Mesenchymal stem cell (in vitro differentiated cells and primary cell): ENCODE data around the gene WFDC8.
A peak's percentile ranks its signal among the peaks of the same experiment; 100 is the strongest.

Experiments
- DNase-seq: peaks from one replicate; pipeline ENCODE4 v3.0.0-alpha.2; 2013
- H2AFZ ChIP-seq: one replicate; pipeline ENCODE4 v1.6.1; 2013; ENCODE audit warnings: low read depth, mild to moderate bottlenecking, control low read depth, inconsistent platforms, low read length, moderate library complexity
- H2AK5ac ChIP-seq: 2 replicates; pipeline ENCODE4 v1.6.1; 2013; ENCODE audit warnings: low read length, moderate library complexity, mild to moderate bottlenecking, inconsistent platforms; ENCODE audit not compliant: severe bottlenecking
- H2BK120ac ChIP-seq: one replicate; pipeline ENCODE4 v1.6.1; 2013; ENCODE audit warnings: low read depth, mild to moderate bottlenecking, inconsistent platforms, low read length, moderate library complexity
- H2BK12ac ChIP-seq, 2 experiments: one replicate each; pipeline ENCODE4 v1.6.1; 2013; ENCODE audit warnings: inconsistent platforms in 2 of 2, low read length in 2 of 2, mild to moderate bottlenecking in 2 of 2, moderate library complexity in 2 of 2, control low read depth in 1 of 2
- H2BK15ac ChIP-seq: one replicate; pipeline ENCODE4 v1.6.1; 2013; ENCODE audit warnings: mild to moderate bottlenecking, low read depth, inconsistent platforms; ENCODE audit not compliant: poor library complexity, severe bottlenecking
- H2BK5ac ChIP-seq: 2 replicates; pipeline ENCODE4 v1.6.1; 2013; ENCODE audit warnings: low read depth, mild to moderate bottlenecking, low read length, control low read depth, inconsistent platforms; ENCODE audit not compliant: poor library complexity, severe bottlenecking
- H3K14ac ChIP-seq, 2 experiments: one replicate each; pipeline ENCODE4 v1.6.1; 2013; ENCODE audit warnings: inconsistent platforms in 2 of 2, low read length in 2 of 2, control low read depth in 1 of 2, mild to moderate bottlenecking in 1 of 2, moderate library complexity in 1 of 2
- H3K18ac ChIP-seq, 2 experiments: one replicate each; pipeline ENCODE4 v1.6.1; 2013; ENCODE audit warnings: inconsistent platforms in 2 of 2, low read length in 2 of 2, control low read depth in 1 of 2, low read depth in 1 of 2, mild to moderate bottlenecking in 1 of 2
- H3K23ac ChIP-seq, 2 experiments: one replicate each; pipeline ENCODE4 v1.6.1; 2013; ENCODE audit warnings: inconsistent platforms in 2 of 2, low read length in 2 of 2, mild to moderate bottlenecking in 2 of 2, moderate library complexity in 2 of 2, control low read depth in 1 of 2
- H3K27ac ChIP-seq: 2 replicates; pipeline ENCODE4 v1.5.1; 2013; ENCODE audit warnings: mild to moderate bottlenecking, moderate library complexity, low read length, control low read depth, inconsistent platforms; ENCODE audit not compliant: poor library complexity, severe bottlenecking
- H3K27me3 ChIP-seq, 2 experiments: 2 replicates each; pipeline versions ENCODE4 v1.6.1 to v1.7.0; 2013; ENCODE audit warnings: low read length in 2 of 2, mild to moderate bottlenecking in 2 of 2, moderate library complexity in 2 of 2, control low read depth in 1 of 2, inconsistent platforms in 1 of 2; ENCODE audit not compliant: control insufficient read depth in 1 of 2, insufficient read depth in 1 of 2
- H3K36me3 ChIP-seq, 2 experiments: 2 replicates each; pipeline versions ENCODE4 v1.6.1 to v1.7.0; 2013; ENCODE audit warnings: low read length in 2 of 2, control low read depth in 1 of 2, inconsistent platforms in 1 of 2, low read depth in 1 of 2, mild to moderate bottlenecking in 1 of 2; ENCODE audit not compliant: insufficient read depth in 2 of 2, control insufficient read depth in 1 of 2
- H3K4ac ChIP-seq, 2 experiments: one replicate each; pipeline ENCODE4 v1.6.1; 2013; ENCODE audit warnings: inconsistent platforms in 2 of 2, low read length in 2 of 2, mild to moderate bottlenecking in 2 of 2, moderate library complexity in 2 of 2, control low read depth in 1 of 2, low read depth in 1 of 2
- H3K4me1 ChIP-seq: 2 replicates; pipeline ENCODE4 v1.6.1; 2013; ENCODE audit warnings: low read depth, low read length, control low read depth; ENCODE audit not compliant: control insufficient read depth, insufficient read depth
- H3K4me2 ChIP-seq: 2 replicates; pipeline ENCODE4 v1.6.1; 2013; ENCODE audit warnings: low read length, mild to moderate bottlenecking, inconsistent platforms; ENCODE audit not compliant: poor library complexity, severe bottlenecking
- H3K4me3 ChIP-seq, 2 experiments: 2 replicates each; pipeline versions ENCODE4 v1.5.1 to v1.7.0; 2013; ENCODE audit warnings: low read length in 2 of 2, mild to moderate bottlenecking in 2 of 2, control low read depth in 1 of 2, low read depth in 1 of 2; ENCODE audit not compliant: insufficient read depth in 1 of 2
- H3K79me1 ChIP-seq: replicated peaks from 2 replicates; pipeline ENCODE4 v1.6.1; 2013; ENCODE audit warnings: mild to moderate bottlenecking, control low read depth, low read length, inconsistent platforms; ENCODE audit not compliant: poor library complexity, severe bottlenecking
- H3K9ac ChIP-seq: 2 replicates; pipeline ENCODE4 v1.7.0; 2013; ENCODE audit warnings: mild to moderate bottlenecking, low read length, moderate library complexity
- H3K9me3 ChIP-seq: 2 replicates; pipeline ENCODE4 v1.7.0; 2013; ENCODE audit warnings: mild to moderate bottlenecking, low read length; ENCODE audit not compliant: control insufficient read depth
- H4K8ac ChIP-seq: one replicate; pipeline ENCODE4 v1.6.1; 2013; ENCODE audit warnings: inconsistent platforms, mild to moderate bottlenecking, low read length, moderate library complexity
- H4K91ac ChIP-seq: one replicate; pipeline ENCODE4 v1.6.1; 2013; ENCODE audit warnings: mild to moderate bottlenecking, low read length, inconsistent platforms
- WGBS: methylation state at CpG from one replicate; pipeline ENCODE4 v1.1.7; 2013; ENCODE audit warnings: mixed read lengths; 5-methylcytosine and 5-hydroxymethylcytosine counted together

WFDC8 gene

GRCh38 chr20:45548410-45548809 lies 30.7 kb downstream of the WFDC8 start:
- Histone ChIP-seq H3K14ac (no peak overlapping the region), H3K4me3 (no peak overlapping the region), H2BK5ac (no peak overlapping the region), H3K4ac (no peak overlapping the region), H2AFZ (no peak overlapping the region), H3K27me3 (peaks cover 16 to 19% of the 10 kb centered on the region in 2 experiments), H3K9me3 (no peaks in the 10 kb centered on the region), H3K23ac (no peak overlapping the region), H3K4me2 (no peak overlapping the region), H3K4me1 (no peaks in the 10 kb centered on the region), H2BK15ac (no peak overlapping the region), H2BK120ac (no peak overlapping the region), H2BK12ac (no peak overlapping the region), H3K18ac (no peak overlapping the region), H3K27ac (no peak overlapping the region), H3K79me1 (no peaks in the 10 kb centered on the region), H2AK5ac (no peak overlapping the region), H4K91ac (no peak overlapping the region), H4K8ac (no peak overlapping the region), H3K9ac (no peak overlapping the region), H3K36me3 (no peaks in the 10 kb centered on the region)
- WGBS: 91% methylated on average over 7 of the region's 7 CpGs
- DNase-seq: no peak

- H3K36me3 ChIP-seq: no peaks in the 10 kb centered on the region
- H3K9ac ChIP-seq: peak within 1 kb of the TSS; percentile 16
- no peak within 1 kb of the TSS for H3K14ac ChIP-seq
- no peak within 1 kb of the TSS for H2BK12ac ChIP-seq
- H3K27ac ChIP-seq: no peak within 1 kb of the TSS
- WGBS: 81% methylated on average over 6 of the region's 6 CpGs
- no peak within 1 kb of the TSS for H3K4me3 ChIP-seq
- H4K91ac ChIP-seq: no peak within 1 kb of the TSS
- no peak within 1 kb of the TSS for H2AFZ ChIP-seq
- no peaks in the 10 kb centered on the region for H3K79me1 ChIP-seq
- no peak within 1 kb of the TSS for H2BK5ac ChIP-seq
- no peak within 1 kb of the TSS for H2BK120ac ChIP-seq
- no peak within 1 kb of the TSS for H4K8ac ChIP-seq
- H3K9me3 ChIP-seq: no peaks in the 10 kb centered on the region
- no peaks in the 10 kb centered on the region for H3K4me1 ChIP-seq
- H2AK5ac ChIP-seq: no peak within 1 kb of the TSS
- H3K18ac ChIP-seq: no peak within 1 kb of the TSS
- H3K23ac ChIP-seq: no peak within 1 kb of the TSS
- H3K4ac ChIP-seq: no peak within 1 kb of the TSS
- DNase-seq: no peak
- H2BK15ac ChIP-seq: no peak within 1 kb of the TSS
- no peak within 1 kb of the TSS for H3K4me2 ChIP-seq
- peaks cover 19 to 28% of the 10 kb centered on the region in 2 experiments for H3K27me3 ChIP-seq
Measured at GRCh38 chr20:45547206-45547770, 31.8 kb downstream of the WFDC8 start, which contains the start of gene EPPIN. Gene EPPIN (minus strand): TSS chr20:45547401. CDS start chr20:45547357, 44 bp downstream.

GRCh38 chr20:45545754-45546453 lies 33.2 kb downstream of the WFDC8 start:
- Histone ChIP-seq H3K4ac (no peak overlapping the region), H3K36me3 (no peaks in the 10 kb centered on the region), H2BK12ac (no peak overlapping the region), H3K23ac (no peak overlapping the region), H3K18ac (no peak overlapping the region), H2AK5ac (no peak overlapping the region), H2BK15ac (no peak overlapping the region), H2BK5ac (no peak overlapping the region), H3K27ac (no peak overlapping the region), H3K9me3 (no peaks in the 10 kb centered on the region), H3K4me3 (no peak overlapping the region), H3K14ac (no peak overlapping the region), H2BK120ac (no peak overlapping the region), H3K4me1 (no peaks in the 10 kb centered on the region), H3K9ac (peak overlapping the region; percentile 16), H3K27me3 (peaks cover 19 to 41% of the 10 kb centered on the region in 2 experiments), H4K8ac (no peak overlapping the region), H4K91ac (no peak overlapping the region), H3K4me2 (no peak overlapping the region), H3K79me1 (no peaks in the 10 kb centered on the region), H2AFZ (no peak overlapping the region)
- WGBS: 17% methylated on average over 3 of the region's 5 CpGs
- DNase-seq: peak; percentile 23

GRCh38 chr20:45545351-45545750 lies 33.7 kb downstream of the WFDC8 start:
- Histone ChIP-seq H3K27me3 (peaks cover 19 to 46% of the 10 kb centered on the region in 2 experiments), H3K4ac (no peak overlapping the region), H3K36me3 (no peaks in the 10 kb centered on the region), H2BK15ac (no peak overlapping the region), H2BK5ac (no peak overlapping the region), H4K91ac (no peak overlapping the region), H3K4me3 (no peak overlapping the region), H2AK5ac (no peak overlapping the region), H3K27ac (no peak overlapping the region), H3K9ac (no peak overlapping the region), H2AFZ (no peak overlapping the region), H3K23ac (no peak overlapping the region), H4K8ac (no peak overlapping the region), H3K14ac (no peak overlapping the region), H2BK12ac (no peak overlapping the region), H3K79me1 (no peaks in the 10 kb centered on the region), H2BK120ac (no peak overlapping the region), H3K4me2 (no peak overlapping the region), H3K18ac (no peak overlapping the region), H3K9me3 (no peaks in the 10 kb centered on the region), H3K4me1 (no peaks in the 10 kb centered on the region)
- DNase-seq: no peak
- 85% methylated on average over 3 of the region's 3 CpGs for WGBS
